Endodermal cell (in vitro differentiated cells): Measurements from ENCODE around the gene GCH1. TPM values are rescaled to one million over a fixed set of nuclear protein-coding genes. Genes with fewer than 3 reads are reported as not detected.

Experiments
- DNase-seq: peaks from one replicate; pipeline ENCODE4 v3.0.0-alpha.2; 2017
- H3K27ac ChIP-seq: 2 replicates; pipeline ENCODE4 v1.5.1; 2013; ENCODE audit warnings: mild to moderate bottlenecking, low read depth, low read length, moderate library complexity
- H3K27me3 ChIP-seq: 2 replicates; pipeline ENCODE4 v1.6.1; 2013; ENCODE audit warnings: mild to moderate bottlenecking, low read length, moderate library complexity; ENCODE audit not compliant: insufficient read depth, control insufficient read depth, poor library complexity, severe bottlenecking
- H3K36me3 ChIP-seq: 2 replicates; pipeline ENCODE4 v1.7.0; 2013; ENCODE audit warnings: mild to moderate bottlenecking, low read length, moderate library complexity; ENCODE audit not compliant: control insufficient read depth, insufficient read depth
- H3K4me1 ChIP-seq: one replicate; pipeline ENCODE4 v1.7.0; 2013; ENCODE audit warnings: low read length; ENCODE audit not compliant: control insufficient read depth, insufficient read depth
- H3K4me3 ChIP-seq: 2 replicates; pipeline ENCODE4 v1.5.1; 2013; ENCODE audit warnings: mild to moderate bottlenecking, low read length, moderate library complexity
- H3K9ac ChIP-seq: 2 replicates; pipeline ENCODE4 v1.6.1; 2013; ENCODE audit warnings: mild to moderate bottlenecking, low read length, moderate library complexity; ENCODE audit not compliant: poor library complexity, severe bottlenecking; ENCODE audit errors: extremely low read depth
- H3K9me3 ChIP-seq: 2 replicates; pipeline ENCODE4 v1.6.1; 2013; ENCODE audit warnings: mild to moderate bottlenecking, low read length, moderate library complexity; ENCODE audit not compliant: control insufficient read depth
- H3K27ac Mint-ChIP-seq: 2 replicates; pipeline ENCODE4 v1.8.0; 2020; ENCODE audit warnings: mixed read lengths
- H3K27me3 Mint-ChIP-seq: 2 replicates; pipeline ENCODE4 v1.8.0; 2021; ENCODE audit warnings: mild to moderate bottlenecking, mixed read lengths; ENCODE audit not compliant: insufficient read depth
- H3K36me3 Mint-ChIP-seq: 2 replicates; pipeline ENCODE4 v1.8.0; 2020; ENCODE audit warnings: low read depth, mixed read lengths
- H3K4me1 Mint-ChIP-seq: 2 replicates; pipeline ENCODE4 v1.8.0; 2020; ENCODE audit warnings: mixed read lengths
- H3K4me3 Mint-ChIP-seq: 2 replicates; pipeline ENCODE4 v1.8.0; 2020; ENCODE audit warnings: mild to moderate bottlenecking, moderate library complexity, mixed read lengths
- H3K9me3 Mint-ChIP-seq: 2 replicates; pipeline ENCODE4 v1.8.0; 2020; ENCODE audit warnings: mild to moderate bottlenecking, mixed read lengths
- CTCF ChIP-seq: fragments of 200-600 bp; sonication (generic); conservative IDR thresholded peaks from 2 replicates; pipeline ENCODE4 v1.5.0; 2021; ENCODE audit warnings: antibody characterized with exemption, mild to moderate bottlenecking
- WGBS, 2 experiments: methylation state at CpG; one replicate each; pipeline versions ENCODE4 v1.1.5 to v1.1.7; 2013; ENCODE audit warnings: missing lambda C conversion rate in 2 of 2, mixed read lengths in 1 of 2; ENCODE audit not compliant: insufficient coverage in 1 of 2, insufficient read length in 1 of 2; 5-methylcytosine and 5-hydroxymethylcytosine counted together
- total RNA-seq, 2 donors: library from RNA; stranded (reverse); fragmentation: NEBNext Ultra II Directional in 1 of 2; extraction: Animal tissue kit (Norgen Biotek cat#: 25700) in 1 of 2; gene quantifications; 2 replicates in 1 of 2; 3 replicates in 1 of 2; pipeline ENCODE4 v1.2.1, GENCODE V29; 2021

The GCH1 gene
- total RNA-seq, 2 donors from 2014 or later = 18.3 to 18.7 TPM

GRCh38 chr14:54808326-54809161 lies 94.1 kb downstream of the GCH1 start:
- Histone ChIP-seq H3K27ac (no peak overlapping the region), H3K36me3 (no peaks in the 10 kb centered on the region), H3K27me3 (peaks cover 32% of the 10 kb centered on the region), H3K4me1 (no peaks in the 10 kb centered on the region), H3K9me3 (no peaks in the 10 kb centered on the region), H3K9ac (no peak overlapping the region), H3K4me3 (no peak overlapping the region)
- Mint-ChIP-seq H3K27ac (no peak overlapping the region), H3K9me3 (no peaks in the 10 kb centered on the region), H3K36me3 (no peaks in the 10 kb centered on the region), H3K4me1 (peaks cover 22% of the 10 kb centered on the region), H3K4me3 (no peak overlapping the region), H3K27me3 (peaks cover 46% of the 10 kb centered on the region)
- TF ChIP-seq CTCF = no peak
- DNase-seq = no peak
- 89 to 90% methylated on average over 2 to 8 of the region's 8 CpGs for WGBS, 2 experiments

DNA sequence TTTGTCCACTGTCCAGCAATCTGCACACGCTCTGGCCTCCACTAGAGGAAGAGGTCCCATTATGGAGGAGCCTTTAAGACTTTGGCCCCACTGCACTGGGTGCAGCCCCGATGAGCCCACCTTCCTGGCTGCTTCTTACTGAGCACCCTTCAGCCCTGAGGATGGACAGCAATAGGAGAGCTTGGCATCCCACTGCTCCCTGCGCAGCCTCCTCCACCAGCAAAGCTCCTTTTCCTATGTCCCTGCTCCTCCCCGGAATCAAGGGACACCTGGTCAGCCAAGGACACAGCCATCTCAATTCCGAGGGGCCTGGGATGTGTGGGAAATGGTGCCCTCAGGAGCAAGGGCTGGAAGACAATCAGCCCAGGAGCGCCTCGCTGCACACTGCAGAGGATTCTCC lies 94.7 kb downstream of the GCH1 start:
- TF ChIP-seq CTCF = no peak
- 93 to 97% methylated on average over 4 to 7 of the region's 7 CpGs for WGBS, 2 experiments
- no peaks in the 10 kb centered on the region for H3K36me3 ChIP-seq
- no peak for DNase-seq
- no peak overlapping the region for H3K27ac ChIP-seq
- H3K4me3 ChIP-seq = no peak overlapping the region
- Mint-ChIP-seq H3K9me3 (no peaks in the 10 kb centered on the region), H3K4me3 (no peak overlapping the region), H3K27ac (no peak overlapping the region), H3K27me3 (peaks cover 47% of the 10 kb centered on the region), H3K4me1 (peaks cover 22% of the 10 kb centered on the region), H3K36me3 (no peaks in the 10 kb centered on the region)
- no peak overlapping the region for H3K9ac ChIP-seq
- no peaks in the 10 kb centered on the region for H3K9me3 ChIP-seq
- no peaks in the 10 kb centered on the region for H3K4me1 ChIP-seq
- H3K27me3 ChIP-seq = peaks cover 27% of the 10 kb centered on the region

GRCh38 chr14:54807428-54807827 lies 95.2 kb downstream of the GCH1 start:
- no peak overlapping the region for H3K4me3 ChIP-seq
- no peak overlapping the region for H3K9ac ChIP-seq
- Mint-ChIP-seq H3K4me3 (no peak overlapping the region), H3K9me3 (no peaks in the 10 kb centered on the region), H3K36me3 (no peaks in the 10 kb centered on the region), H3K27me3 (peaks cover 47% of the 10 kb centered on the region), H3K4me1 (peaks cover 22% of the 10 kb centered on the region), H3K27ac (no peak overlapping the region)
- peaks cover 22% of the 10 kb centered on the region for H3K27me3 ChIP-seq
- no peaks in the 10 kb centered on the region for H3K36me3 ChIP-seq
- no peak for DNase-seq
- TF ChIP-seq CTCF = no peak
- H3K9me3 ChIP-seq = no peaks in the 10 kb centered on the region
- WGBS, 2 experiments = 80 to 95% methylated on average over 1 to 6 of the region's 6 CpGs
- no peak overlapping the region for H3K27ac ChIP-seq
- H3K4me1 ChIP-seq = no peaks in the 10 kb centered on the region
